DMS114 treated with DMSO at 0.1 percent for 48 hours (cell line): ENCODE data around the gene POLR2L.

Experiments
- DNase-seq: peaks from one replicate; lab custom pipeline; 2025; ENCODE audit not compliant: unreplicated experiment; lab: John Stamatoyannopoulos, UW

Gene POLR2L

GRCh38 chr11:855796-856195 lies 13.5 kb upstream of the POLR2L start:
- no peak for DNase-seq

DNA sequence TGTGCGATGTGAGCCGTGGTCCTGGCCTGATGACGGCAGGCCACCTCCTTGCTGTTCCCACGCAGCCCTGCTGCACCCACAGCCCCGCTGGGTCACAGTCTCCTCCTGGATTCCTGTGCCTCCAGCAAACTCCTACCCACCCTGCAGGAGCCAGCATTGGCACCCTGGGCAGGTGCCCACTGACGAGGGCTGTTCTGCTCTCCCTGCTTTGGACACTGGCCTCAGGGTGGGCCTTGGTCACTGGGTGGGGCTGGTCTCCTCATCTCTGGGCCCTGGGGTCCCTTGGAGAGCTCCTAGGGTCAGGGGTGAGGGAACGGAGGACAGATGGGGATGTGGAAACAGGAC lies 13.0 kb upstream of the POLR2L start:
- no peak for DNase-seq

DNA sequence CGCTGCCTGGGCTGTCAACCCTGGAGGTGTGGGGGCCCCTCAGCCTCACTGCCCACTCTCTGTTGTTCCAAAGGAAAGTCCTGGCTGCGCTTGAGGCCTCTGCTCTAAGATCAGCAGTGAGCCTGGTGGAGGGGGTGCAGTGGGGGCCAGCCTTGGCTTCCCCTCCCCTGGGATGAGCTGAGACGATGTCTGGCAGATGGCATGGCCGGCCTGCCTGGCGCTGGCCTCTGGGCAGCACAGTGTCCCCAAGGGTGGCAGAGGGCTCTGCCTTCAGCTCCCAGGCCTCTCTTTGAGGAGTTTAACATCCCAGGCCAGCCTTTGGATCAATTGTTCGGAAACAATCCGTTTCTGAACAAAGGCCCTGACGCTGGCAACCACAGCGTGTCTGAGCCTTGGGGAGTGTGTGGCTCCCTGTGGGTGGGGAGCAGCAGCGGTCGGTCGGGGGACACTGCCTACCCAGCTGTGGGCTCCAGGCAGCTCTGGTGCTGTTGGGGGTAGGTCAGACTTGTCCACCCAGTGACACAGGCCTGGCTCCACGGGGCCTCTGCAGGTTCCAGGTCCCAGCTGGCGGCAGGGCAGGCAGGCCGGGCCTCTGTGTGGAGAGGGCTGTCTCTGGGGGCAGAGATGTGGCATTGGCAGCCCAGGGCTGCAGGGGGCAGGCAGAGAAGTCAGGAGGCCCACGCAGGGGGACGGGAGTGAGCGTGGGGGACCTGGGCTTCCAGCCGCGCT lies 12.4 kb upstream of the POLR2L start:
- no peak for DNase-seq

DNA sequence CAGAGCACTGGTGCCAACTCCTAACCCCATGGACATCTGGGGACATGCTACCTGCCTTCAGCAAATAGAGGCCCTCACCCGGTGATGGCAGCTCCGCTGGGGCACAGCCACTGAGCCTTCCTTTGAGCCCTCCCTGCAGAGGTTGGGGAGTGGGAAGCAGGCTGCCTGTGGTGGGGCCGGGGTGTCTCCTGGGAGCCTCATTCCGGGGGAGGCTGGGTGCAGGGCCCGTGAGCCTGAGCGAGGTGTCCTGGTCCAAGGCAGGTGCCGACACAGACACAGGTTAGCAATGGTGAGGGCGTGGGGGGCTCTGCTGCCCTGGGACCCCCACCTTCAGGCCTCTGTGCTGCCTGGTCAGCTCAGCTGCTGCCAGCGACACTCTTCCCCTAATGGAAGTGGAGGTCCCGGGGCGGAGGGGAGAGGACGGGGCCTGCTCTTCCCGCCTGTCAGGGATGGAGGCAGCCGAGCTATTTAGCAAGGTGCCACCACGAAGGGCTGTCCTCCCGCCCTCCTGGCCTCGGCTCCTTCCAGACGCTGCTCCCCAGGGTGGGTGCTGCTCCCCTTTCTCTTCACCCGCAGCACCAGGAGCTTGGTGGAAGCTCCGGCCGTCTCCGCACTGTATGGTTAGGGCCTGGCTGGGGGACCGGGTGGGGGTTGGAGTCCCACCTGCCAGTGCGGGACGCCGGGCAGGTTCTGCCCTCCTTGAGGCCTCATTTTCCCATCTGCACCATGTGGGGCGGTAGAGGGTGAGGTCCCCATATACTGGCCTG lies 11.5 kb upstream of the POLR2L start:
- no peak for DNase-seq

- DNase-seq: no peak
These were observed 10.4 kb upstream of the POLR2L start for GRCh38 chr11:852762-853161.

- DNase-seq: no peak
These were observed 8.7 kb upstream of the POLR2L start for GRCh38 chr11:850775-851763.

GRCh38 chr11:849951-850774 lies 7.8 kb upstream of the POLR2L start:
- DNase-seq: no peak

DNA sequence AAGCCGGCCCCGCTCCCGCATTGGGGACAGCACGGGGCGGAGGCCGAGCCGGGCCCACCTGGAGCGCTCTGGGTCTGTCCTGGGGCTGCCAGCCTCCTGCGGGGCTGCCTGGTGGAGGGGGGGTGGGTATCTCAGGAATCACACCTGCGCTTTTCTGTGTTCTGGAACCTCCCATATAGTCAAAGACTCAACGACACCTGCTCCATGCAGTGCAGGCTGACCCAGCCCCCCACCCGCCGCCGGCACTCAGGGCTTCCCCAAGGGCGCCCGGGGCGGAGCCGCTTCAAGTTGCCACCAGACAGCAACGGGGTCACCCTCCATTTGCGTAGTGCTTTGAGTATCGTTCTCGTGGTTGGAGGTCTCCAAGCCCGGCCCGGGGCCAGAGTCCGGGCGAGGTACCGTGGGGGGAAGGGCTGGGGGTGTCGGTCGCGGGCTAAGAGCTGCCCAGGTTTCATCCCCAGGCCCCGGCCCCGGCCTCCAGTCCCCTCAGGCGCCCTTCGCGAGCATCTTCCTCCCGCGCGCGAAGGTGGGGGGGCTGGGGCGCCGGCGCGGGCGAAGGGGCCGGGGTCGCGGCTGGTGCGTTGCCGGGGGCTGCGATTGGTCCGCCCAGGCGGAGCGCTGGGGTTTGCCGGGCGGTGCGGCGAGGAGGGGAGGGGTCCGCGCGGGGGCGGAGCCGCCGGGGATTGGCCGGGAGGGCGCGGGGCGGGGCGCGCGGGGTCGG lies 6.9 kb upstream of the POLR2L start:
- DNase-seq: no peak

DNA sequence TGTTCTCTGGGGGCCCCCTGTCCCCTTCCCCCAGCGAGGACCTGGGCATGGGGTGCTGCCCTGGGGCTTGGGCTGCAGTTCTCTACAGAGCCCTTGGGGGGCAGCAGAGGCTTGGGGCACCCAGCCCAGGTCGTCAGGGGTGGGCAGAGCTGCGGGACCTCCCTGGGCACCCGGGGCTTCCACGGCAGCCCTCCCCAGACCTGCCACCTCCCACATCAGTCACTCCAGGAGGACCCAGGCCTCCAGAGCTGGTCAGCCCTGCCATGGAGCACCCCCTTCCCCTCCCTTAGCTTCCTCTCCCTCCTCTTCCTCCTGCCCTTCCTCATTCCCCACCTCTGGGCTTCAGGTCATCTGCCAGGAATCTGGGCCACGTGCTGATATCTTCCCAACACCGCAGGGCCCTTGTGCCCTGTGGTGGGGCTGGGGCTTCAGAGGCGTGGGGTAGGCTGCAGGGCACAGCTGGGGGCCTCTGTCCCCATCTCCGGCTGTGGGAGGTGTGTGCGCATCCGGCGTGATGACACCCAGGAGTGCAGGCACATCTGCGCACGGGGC lies 6.1 kb upstream of the POLR2L start:
- DNase-seq: no peak

DNA sequence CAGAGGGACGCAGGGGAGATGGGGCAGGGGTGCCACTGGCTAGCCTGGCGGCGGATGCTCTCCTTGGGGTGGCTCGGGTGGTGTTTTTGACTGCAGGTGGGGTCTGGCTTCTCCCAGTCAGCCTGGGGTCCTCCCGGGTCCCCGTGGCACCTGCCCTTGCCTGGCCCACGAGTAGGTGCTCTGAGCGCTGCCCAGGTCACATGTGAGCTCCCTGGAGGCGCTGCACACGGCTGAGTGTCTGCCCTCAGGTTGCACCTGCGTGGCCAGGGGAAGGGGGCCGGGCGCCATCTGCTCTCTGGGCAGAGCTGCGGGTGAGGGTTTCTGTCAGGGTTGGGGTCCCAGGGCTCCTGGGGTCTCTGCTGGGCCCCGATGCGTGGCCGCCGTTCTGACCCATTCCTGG lies 5.5 kb upstream of the POLR2L start:
- no peak for DNase-seq

DNA sequence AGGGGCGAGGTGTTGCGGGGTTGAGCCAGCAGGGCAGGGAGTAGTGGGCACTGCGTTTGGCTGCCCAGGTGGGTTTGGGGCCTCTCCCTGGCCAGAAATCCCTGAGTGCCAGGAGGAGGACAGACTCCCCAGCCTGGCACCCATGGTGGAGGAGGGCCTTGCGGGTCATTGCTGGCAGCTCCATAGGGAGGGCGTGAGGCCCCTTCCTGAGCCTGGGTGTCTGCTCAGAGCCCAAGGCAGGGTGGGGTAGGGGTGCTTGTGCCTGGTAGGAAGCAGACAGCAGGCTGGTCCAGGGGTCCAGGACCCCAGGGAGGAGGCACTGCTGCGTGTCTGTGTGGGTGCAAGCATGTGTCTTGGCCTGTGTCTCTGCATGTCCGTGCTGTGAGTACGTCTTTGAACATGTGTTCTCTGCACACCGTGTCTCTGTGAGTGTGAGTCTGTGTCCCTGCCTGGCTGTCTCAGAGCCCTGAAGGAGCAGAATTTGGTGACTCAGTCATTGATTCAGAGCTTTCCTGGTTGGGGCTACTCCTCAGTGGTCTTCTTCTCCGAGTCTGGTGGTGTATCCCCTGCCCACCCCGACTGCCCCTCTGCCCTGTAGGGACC lies 4.3 kb upstream of the POLR2L start:
- no peak for DNase-seq

GRCh38 chr11:845872-846495 lies 3.7 kb upstream of the POLR2L start:
- DNase-seq: no peak

DNA sequence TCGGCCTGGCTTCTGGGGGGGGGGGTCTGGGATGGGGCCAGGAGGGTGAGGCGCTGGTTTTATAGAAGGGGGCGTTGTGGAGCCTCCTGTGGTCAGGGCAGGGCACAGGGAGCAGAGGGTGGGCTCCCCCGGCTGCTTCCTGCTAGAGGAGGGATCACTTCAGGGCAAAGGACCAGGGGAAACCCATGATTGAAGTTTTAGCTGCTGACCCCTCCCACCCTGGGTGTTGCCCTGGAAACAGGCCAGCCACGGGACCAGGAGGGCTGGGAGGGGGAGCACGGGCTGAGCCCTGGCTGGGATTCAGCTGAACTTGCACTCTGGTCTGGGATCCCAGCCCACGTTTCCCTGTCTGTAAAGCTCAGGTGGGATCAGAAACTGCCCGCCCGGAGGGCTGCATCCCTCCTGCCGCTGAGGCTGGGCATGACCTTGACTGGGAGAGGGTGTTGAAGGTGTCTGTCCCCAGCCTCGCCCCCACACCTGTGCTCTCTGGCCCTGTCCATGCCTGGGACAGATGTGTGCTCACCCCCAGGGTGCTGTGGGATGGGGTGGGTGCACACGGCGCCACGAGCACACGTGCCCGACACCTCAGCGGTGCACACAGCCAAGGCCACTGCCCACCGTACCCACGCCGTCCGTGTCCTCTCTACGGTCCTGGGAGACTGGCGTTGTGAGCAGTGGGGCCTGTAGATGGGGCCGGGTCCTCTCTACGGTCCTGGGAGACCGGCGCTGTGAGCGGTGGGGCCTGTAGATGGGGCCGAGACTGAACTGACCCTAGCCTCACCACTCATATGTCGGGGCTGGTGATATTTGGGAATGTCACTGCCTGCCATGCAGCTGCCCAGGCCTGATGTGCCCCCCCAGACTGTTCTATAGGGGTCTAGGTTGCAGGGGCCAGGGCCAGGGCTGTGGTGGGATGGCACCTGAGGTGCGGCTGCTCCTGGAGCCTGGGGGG lies 2.6 kb upstream of the POLR2L start:
- no peak for DNase-seq

DNA sequence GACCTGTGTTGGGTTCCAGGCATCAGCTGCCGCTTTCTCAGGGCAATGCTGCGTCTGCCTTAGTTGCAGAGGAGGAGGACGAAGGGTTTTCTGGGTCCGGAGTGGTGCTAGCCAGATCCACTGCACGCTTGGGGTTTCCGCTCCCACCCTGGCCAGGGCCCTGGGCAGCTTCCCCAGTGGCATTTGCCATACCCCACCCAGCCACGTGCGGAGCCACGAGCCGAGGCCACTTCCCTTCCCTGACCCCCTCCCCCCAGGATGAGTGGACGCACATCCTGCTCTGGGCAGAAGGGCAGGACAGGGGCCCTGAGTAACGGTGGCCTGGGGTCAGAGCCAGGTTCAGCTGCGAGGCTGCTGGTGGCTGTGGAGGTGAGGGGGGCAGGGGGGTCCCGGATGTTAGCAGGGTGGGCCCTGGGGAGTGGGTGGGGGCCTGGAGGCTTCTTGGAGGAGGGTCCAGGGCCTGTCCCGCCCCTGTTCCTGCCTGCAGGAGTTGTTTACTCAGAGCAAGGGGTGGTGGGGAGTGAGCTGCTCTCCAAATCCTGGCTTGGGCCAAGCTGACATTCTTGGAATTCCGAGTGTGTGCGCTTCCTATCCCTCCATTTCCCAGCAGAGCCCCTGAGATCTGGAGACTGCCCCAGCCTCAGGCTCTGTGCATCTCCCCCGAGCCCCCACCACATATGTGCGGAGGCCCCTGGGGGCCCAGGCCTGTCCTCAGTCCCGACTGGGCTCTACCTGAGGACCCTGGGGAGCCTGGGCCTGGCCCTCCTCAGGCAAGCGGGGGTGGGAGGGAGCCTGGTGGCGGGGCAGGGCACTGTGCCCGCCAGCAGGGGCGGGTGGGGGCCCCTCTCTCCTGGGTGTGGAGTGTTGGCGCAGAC lies 1.7 kb upstream of the POLR2L start:
- no peak for DNase-seq

GRCh38 chr11:843086-843734 lies 881 bp upstream of the POLR2L start:
- no peak for DNase-seq

- DNase-seq: no peak
These were observed 354 bp downstream of the POLR2L start for GRCh38 chr11:841981-842369.
